Panc1 (cell line): Measurements from ENCODE around the gene PLCD3. TPM values are rescaled to one million over a fixed set of nuclear protein-coding genes. Genes with fewer than 3 reads are reported as not detected.

Source experiments
- ATAC-seq: fragments of 200-7000 bp; cut with Tn5 transposase; 2 replicates; pipeline ENCODE4 v1.9.1; 2020; ENCODE audit warnings: mild to moderate bottlenecking, moderate library complexity
- BruUV-seq: library from RNA; stranded (reverse); fragments of 400-500 nt; replicated peaks from 2 replicates; lab custom pipeline; 2021; lab: Mats Ljungman, UMichigan
- CTCF ChIA-PET: fragments of 300-600 bp; sonication (Branson Sonifier 250); formaldehyde crosslinking; loops from one replicate; lab custom pipeline; 2022; ENCODE audit warnings: antibody characterized with exemption; lab: Charles Lee
- POLR2A ChIA-PET: fragments of 300-600 bp; sonication (Branson Sonifier 250); formaldehyde crosslinking; loops from one replicate; lab custom pipeline; 2022; ENCODE audit warnings: antibody characterized with exemption; lab: Charles Lee
- DNase-seq: peaks from one replicate; pipeline ENCODE4 v3.0.0-alpha.2; 2010; ENCODE audit warnings: low read depth, low spot score
- H3K27ac ChIP-seq: 2 replicates; pipeline ENCODE4 v1.5.1; 2011; ENCODE audit warnings: mild to moderate bottlenecking, low read length, inconsistent platforms
- H3K27me3 ChIP-seq: fragments of 200-500 bp; sonication (Bioruptor generic); 2 replicates; pipeline ENCODE4 v1.6.0; 2014; ENCODE audit warnings: low read length, inconsistent platforms; ENCODE audit not compliant: control insufficient read depth, insufficient read depth
- H3K36me3 ChIP-seq: fragments of 200-500 bp; sonication (Bioruptor generic); 2 replicates; pipeline ENCODE4 v1.5.1; 2014; ENCODE audit warnings: inconsistent platforms, mild to moderate bottlenecking, low read length, moderate library complexity; ENCODE audit not compliant: control insufficient read depth, insufficient read depth
- H3K4me1 ChIP-seq: 2 replicates; pipeline ENCODE4 v1.5.1; 2011; ENCODE audit warnings: inconsistent platforms, mild to moderate bottlenecking, low read length, moderate library complexity; ENCODE audit not compliant: control insufficient read depth, insufficient read depth
- H3K4me3 ChIP-seq, 2 experiments: 2 replicates each; pipeline ENCODE4 v1.5.1; 2011 to 2012; ENCODE audit warnings: low read depth in 2 of 2, low read length in 2 of 2, mild to moderate bottlenecking in 2 of 2, inconsistent platforms in 1 of 2, moderate library complexity in 1 of 2
- H3K9me3 ChIP-seq: fragments of 200-500 bp; sonication (Bioruptor generic); 2 replicates; pipeline ENCODE4 v1.5.1; 2014; ENCODE audit warnings: low read depth, mild to moderate bottlenecking, inconsistent platforms, low read length, moderate library complexity; ENCODE audit not compliant: control insufficient read depth, insufficient read depth
- CTCF ChIP-seq: fragments of 450-650 bp; IDR thresholded peaks from 2 replicates; pipeline ENCODE4 v1.5.1; 2017; ENCODE audit warnings: mild to moderate bottlenecking
- POLR2AphosphoS5 ChIP-seq: IDR thresholded peaks from 2 replicates; pipeline ENCODE4 v1.6.1; 2012; ENCODE audit warnings: mild to moderate bottlenecking, low read depth, low read length, moderate library complexity
- REST ChIP-seq, 2 experiments: IDR thresholded peaks; 2 replicates each; pipeline ENCODE4 v1.6.1; 2011 to 2012; ENCODE audit warnings: low read depth in 2 of 2, control low read depth in 1 of 2, low read length in 1 of 2, mild to moderate bottlenecking in 1 of 2, moderate library complexity in 1 of 2; ENCODE audit not compliant: insufficient read depth in 1 of 2
- SIN3A ChIP-seq: IDR thresholded peaks from 2 replicates; pipeline ENCODE4 v1.6.1; 2012; ENCODE audit warnings: low read depth, mild to moderate bottlenecking, low read length, moderate library complexity, borderline replicate concordance; ENCODE audit not compliant: insufficient read depth
- TCF7L2 ChIP-seq: IDR thresholded peaks from 2 replicates; pipeline ENCODE4 v1.6.1; 2011; ENCODE audit warnings: mild to moderate bottlenecking, low read depth, low read length, inconsistent platforms
- in situ Hi-C: cut with HindIII; loops from 2 replicates; pipeline ENCODE4 v1.10.0; 2016; ENCODE audit warnings: low sequenced_read_pairs, low pct_unique_long_range_greater_than_20kb
- intact Hi-C: fragments of 100-400 bp; cut with micrococcal nuclease; formaldehyde crosslinking; loops from one replicate; pipeline ENCODE4 v1.10.0; 2022; ENCODE audit not compliant: unreplicated experiment
- total RNA-seq: library from RNA; stranded (reverse); gene quantifications from one replicate; pipeline ENCODE4 v1.2.1, GENCODE V29; 2021; ENCODE audit not compliant: unreplicated experiment

Gene PLCD3
- total RNA-seq, 1 experiment from 2014 or later: 125 TPM

GRCh38 chr17:45073414-45074070 is 58.8 kb downstream of the PLCD3 start:
- Histone ChIP-seq H3K4me3 (no peak overlapping the region), H3K9me3 (no peaks in the 10 kb centered on the region), H3K4me1 (no peaks in the 10 kb centered on the region), H3K27me3 (no peaks in the 10 kb centered on the region), H3K27ac (no peak overlapping the region), H3K36me3 (no peaks in the 10 kb centered on the region)
- no peak for TF ChIP-seq TCF7L2
- no peak for TF ChIP-seq POLR2AphosphoS5
- no peak for TF ChIP-seq CTCF
- no peak for TF ChIP-seq REST (IDR thresholded peaks at IDR 0.05; ENCODE audit: insufficient read depth in 1 of 2, low read depth in 2 of 2, low read length in 1 of 2)
- TF ChIP-seq SIN3A: no peak
- POLR2A ChIA-PET: no interaction called here
- in situ Hi-C loops: no loop called here
- ATAC-seq (no peak), DNase-seq (no peak)
- CTCF ChIA-PET: no interaction called here
- no TSS peak for BruUV-seq
- intact Hi-C loops: no loop called here

DNA sequence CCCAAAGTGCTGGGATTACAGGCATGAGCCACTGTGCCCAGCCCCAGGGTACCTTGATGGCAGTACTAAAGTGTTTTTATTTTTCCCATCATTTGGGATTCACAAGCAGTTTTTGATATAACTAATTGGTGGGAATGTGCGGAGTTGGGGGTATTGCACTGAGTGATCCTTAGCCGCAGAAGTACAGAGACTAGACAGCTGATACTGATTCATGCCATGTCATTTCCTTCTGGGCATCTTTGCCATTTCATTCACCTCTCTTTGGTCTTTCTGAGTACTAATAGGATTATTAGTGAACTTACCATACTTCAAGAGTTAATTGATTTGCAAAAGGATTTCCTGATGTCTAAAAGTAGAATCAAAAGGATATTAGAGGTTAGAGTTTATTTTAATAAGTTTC is 61.5 kb downstream of the PLCD3 start:
- H3K27ac ChIP-seq: no peak overlapping the region
- TF ChIP-seq SIN3A (no peak), REST (IDR thresholded peaks at IDR 0.05; ENCODE audit: insufficient read depth in 1 of 2, low read depth in 2 of 2, low read length in 1 of 2) (no peak), TCF7L2 (no peak), CTCF (no peak), POLR2AphosphoS5 (no peak)
- H3K36me3 ChIP-seq: no peaks in the 10 kb centered on the region; the same call in 1 of the 2 replicates
- ATAC-seq: no peak
- no peaks in the 10 kb centered on the region for H3K27me3 ChIP-seq
- no peaks in the 10 kb centered on the region for H3K4me1 ChIP-seq
- no peak overlapping the region for H3K4me3 ChIP-seq
- in situ Hi-C loops: no loop called here
- ChIA-PET CTCF (no interaction called here), POLR2A (no interaction called here)
- no peaks in the 10 kb centered on the region for H3K9me3 ChIP-seq
- no TSS peak for BruUV-seq
- DNase-seq: no peak
- intact Hi-C loops: no loop called here
